ENCODE data around the gene RAB24. TPM values are rescaled to one million over a fixed set of nuclear protein-coding genes. Genes with fewer than 3 reads are reported as not detected.

The RAB24 gene
- total RNA-seq, 2 donors from 2014 or later: 23.8 to 35.2 TPM

GRCh38 chr5:177316005-177316404, 12.5 kb upstream of the RAB24 start:
- DNase-seq (ENCODE audit: low spot score) (no peak), ATAC-seq (ENCODE audit: insufficient number of reproducible peaks, low FRiP score, low read depth) (no peak)
- H3K9me3 ChIP-seq: no peaks in the 10 kb centered on the region
- no peak overlapping the region for H3K27ac ChIP-seq
- H3K4me1 ChIP-seq (ENCODE audit: control insufficient read depth in 1 of 2, low read depth in 2 of 2): peaks cover 5 to 19% of the 10 kb centered on the region in 2 donors
- TF ChIP-seq CTCF (IDR thresholded peaks at IDR 0.05): no peak
- no peaks in the 10 kb centered on the region for H3K27me3 ChIP-seq (replicated peaks; ENCODE audit: insufficient read depth)
- H3K4me3 ChIP-seq: no peak overlapping the region
- H3K36me3 ChIP-seq: peaks cover 2% of the 10 kb centered on the region

GRCh38 chr5:177315411-177315810, 11.9 kb upstream of the RAB24 start:
- ATAC-seq (ENCODE audit: insufficient number of reproducible peaks, low FRiP score, low read depth): no peak
- Histone ChIP-seq H3K27ac (no peak overlapping the region), H3K9me3 (no peaks in the 10 kb centered on the region), H3K4me1 (ENCODE audit: control insufficient read depth in 1 of 2, low read depth in 2 of 2) (peaks cover 5 to 23% of the 10 kb centered on the region in 2 donors), H3K27me3 (replicated peaks; ENCODE audit: insufficient read depth) (no peaks in the 10 kb centered on the region), H3K36me3 (no peaks in the 10 kb centered on the region), H3K4me3 (no peak overlapping the region)
- no peak for DNase-seq (ENCODE audit: low spot score)
- no peak for TF ChIP-seq CTCF (IDR thresholded peaks at IDR 0.05)

GRCh38 chr5:177314376-177315342, 11.1 kb upstream of the RAB24 start:
- H3K9me3 ChIP-seq: no peaks in the 10 kb centered on the region
- H3K4me1 ChIP-seq (ENCODE audit: control insufficient read depth in 1 of 2, low read depth in 2 of 2): peaks cover 5 to 23% of the 10 kb centered on the region in 2 donors
- DNase-seq (ENCODE audit: low spot score): no peak
- H3K36me3 ChIP-seq: no peaks in the 10 kb centered on the region
- no peaks in the 10 kb centered on the region for H3K27me3 ChIP-seq (replicated peaks; ENCODE audit: insufficient read depth)
- no peak overlapping the region for H3K27ac ChIP-seq
- no peak for ATAC-seq (ENCODE audit: insufficient number of reproducible peaks, low FRiP score, low read depth)
- no peak overlapping the region for H3K4me3 ChIP-seq
- no peak for TF ChIP-seq CTCF (IDR thresholded peaks at IDR 0.05)

- Histone ChIP-seq H3K4me1 (ENCODE audit: control insufficient read depth in 1 of 2, low read depth in 2 of 2) (peaks cover 5 to 23% of the 10 kb centered on the region in 2 donors), H3K9me3 (no peaks in the 10 kb centered on the region), H3K27ac (no peak overlapping the region), H3K27me3 (replicated peaks; ENCODE audit: insufficient read depth) (no peaks in the 10 kb centered on the region), H3K4me3 (no peak overlapping the region), H3K36me3 (no peaks in the 10 kb centered on the region)
- DNase-seq (ENCODE audit: low spot score) (no peak), ATAC-seq (ENCODE audit: insufficient number of reproducible peaks, low FRiP score, low read depth) (no peak)
- TF ChIP-seq CTCF (IDR thresholded peaks at IDR 0.05): no peak
Measured at GRCh38 chr5:177313561-177314259, 10.2 kb upstream of the RAB24 start.

- Histone ChIP-seq H3K27me3 (replicated peaks; ENCODE audit: insufficient read depth) (no peaks in the 10 kb centered on the region), H3K9me3 (no peaks in the 10 kb centered on the region), H3K4me1 (ENCODE audit: control insufficient read depth in 1 of 2, low read depth in 2 of 2) (peaks cover 5 to 23% of the 10 kb centered on the region in 2 donors), H3K4me3 (peak overlapping the region; percentile 90), H3K36me3 (no peaks in the 10 kb centered on the region), H3K27ac (no peak overlapping the region)
- no peak for TF ChIP-seq CTCF (IDR thresholded peaks at IDR 0.05)
- no peak for ATAC-seq (ENCODE audit: insufficient number of reproducible peaks, low FRiP score, low read depth)
- no peak for DNase-seq (ENCODE audit: low spot score)
Measured at GRCh38 chr5:177312649-177313181, 9.2 kb upstream of the RAB24 start.
